Panc1 (cell line): ENCODE data around the gene POLR3F. TPM values are rescaled to one million over a fixed set of nuclear protein-coding genes. Genes with fewer than 3 reads are reported as not detected.

Experiments used
- ATAC-seq: fragments of 200-7000 bp; cut with Tn5 transposase; 2 replicates; pipeline ENCODE4 v1.9.1; 2020; ENCODE audit warnings: mild to moderate bottlenecking, moderate library complexity
- BruUV-seq: library from RNA; stranded (reverse); fragments of 400-500 nt; replicated peaks from 2 replicates; lab custom pipeline; 2021; lab: Mats Ljungman, UMichigan
- CTCF ChIA-PET: fragments of 300-600 bp; sonication (Branson Sonifier 250); formaldehyde crosslinking; loops from one replicate; lab custom pipeline; 2022; ENCODE audit warnings: antibody characterized with exemption; lab: Charles Lee
- POLR2A ChIA-PET: fragments of 300-600 bp; sonication (Branson Sonifier 250); formaldehyde crosslinking; loops from one replicate; lab custom pipeline; 2022; ENCODE audit warnings: antibody characterized with exemption; lab: Charles Lee
- DNase-seq: peaks from one replicate; pipeline ENCODE4 v3.0.0-alpha.2; 2010; ENCODE audit warnings: low read depth, low spot score
- H3K27ac ChIP-seq: 2 replicates; pipeline ENCODE4 v1.5.1; 2011; ENCODE audit warnings: mild to moderate bottlenecking, low read length, inconsistent platforms
- H3K27me3 ChIP-seq: fragments of 200-500 bp; sonication (Bioruptor generic); 2 replicates; pipeline ENCODE4 v1.6.0; 2014; ENCODE audit warnings: low read length, inconsistent platforms; ENCODE audit not compliant: control insufficient read depth, insufficient read depth
- H3K36me3 ChIP-seq: fragments of 200-500 bp; sonication (Bioruptor generic); 2 replicates; pipeline ENCODE4 v1.5.1; 2014; ENCODE audit warnings: inconsistent platforms, mild to moderate bottlenecking, low read length, moderate library complexity; ENCODE audit not compliant: control insufficient read depth, insufficient read depth
- H3K4me1 ChIP-seq: 2 replicates; pipeline ENCODE4 v1.5.1; 2011; ENCODE audit warnings: inconsistent platforms, mild to moderate bottlenecking, low read length, moderate library complexity; ENCODE audit not compliant: control insufficient read depth, insufficient read depth
- H3K4me3 ChIP-seq, 2 experiments: 2 replicates each; pipeline ENCODE4 v1.5.1; 2011 to 2012; ENCODE audit warnings: low read depth in 2 of 2, low read length in 2 of 2, mild to moderate bottlenecking in 2 of 2, inconsistent platforms in 1 of 2, moderate library complexity in 1 of 2
- H3K9me3 ChIP-seq: fragments of 200-500 bp; sonication (Bioruptor generic); 2 replicates; pipeline ENCODE4 v1.5.1; 2014; ENCODE audit warnings: low read depth, mild to moderate bottlenecking, inconsistent platforms, low read length, moderate library complexity; ENCODE audit not compliant: control insufficient read depth, insufficient read depth
- POLR2AphosphoS5 ChIP-seq: IDR thresholded peaks from 2 replicates; pipeline ENCODE4 v1.6.1; 2012; ENCODE audit warnings: mild to moderate bottlenecking, low read depth, low read length, moderate library complexity
- SIN3A ChIP-seq: IDR thresholded peaks from 2 replicates; pipeline ENCODE4 v1.6.1; 2012; ENCODE audit warnings: low read depth, mild to moderate bottlenecking, low read length, moderate library complexity, borderline replicate concordance; ENCODE audit not compliant: insufficient read depth
- TCF7L2 ChIP-seq: IDR thresholded peaks from 2 replicates; pipeline ENCODE4 v1.6.1; 2011; ENCODE audit warnings: mild to moderate bottlenecking, low read depth, low read length, inconsistent platforms
- in situ Hi-C: cut with HindIII; loops from 2 replicates; pipeline ENCODE4 v1.10.0; 2016; ENCODE audit warnings: low sequenced_read_pairs, low pct_unique_long_range_greater_than_20kb
- intact Hi-C: fragments of 100-400 bp; cut with micrococcal nuclease; formaldehyde crosslinking; loops from one replicate; pipeline ENCODE4 v1.10.0; 2022; ENCODE audit not compliant: unreplicated experiment
- total RNA-seq: library from RNA; stranded (reverse); gene quantifications from one replicate; pipeline ENCODE4 v1.2.1, GENCODE V29; 2021; ENCODE audit not compliant: unreplicated experiment
- TF ChIP-seq, protein P1 (sequence below), 2 experiments: IDR thresholded peaks; 2 replicates each; pipeline ENCODE4 v1.6.1; 2011 to 2012; ENCODE audit warnings: low read depth in 2 of 2, control low read depth in 1 of 2, low read length in 1 of 2, mild to moderate bottlenecking in 1 of 2, moderate library complexity in 1 of 2; ENCODE audit not compliant: insufficient read depth in 1 of 2
- TF ChIP-seq, protein P2 (sequence below): fragments of 450-650 bp; IDR thresholded peaks from 2 replicates; pipeline ENCODE4 v1.5.1; 2017; ENCODE audit warnings: mild to moderate bottlenecking

Gene POLR3F
- total RNA-seq, 1 experiment from 2014 or later = 11.1 TPM

DNA sequence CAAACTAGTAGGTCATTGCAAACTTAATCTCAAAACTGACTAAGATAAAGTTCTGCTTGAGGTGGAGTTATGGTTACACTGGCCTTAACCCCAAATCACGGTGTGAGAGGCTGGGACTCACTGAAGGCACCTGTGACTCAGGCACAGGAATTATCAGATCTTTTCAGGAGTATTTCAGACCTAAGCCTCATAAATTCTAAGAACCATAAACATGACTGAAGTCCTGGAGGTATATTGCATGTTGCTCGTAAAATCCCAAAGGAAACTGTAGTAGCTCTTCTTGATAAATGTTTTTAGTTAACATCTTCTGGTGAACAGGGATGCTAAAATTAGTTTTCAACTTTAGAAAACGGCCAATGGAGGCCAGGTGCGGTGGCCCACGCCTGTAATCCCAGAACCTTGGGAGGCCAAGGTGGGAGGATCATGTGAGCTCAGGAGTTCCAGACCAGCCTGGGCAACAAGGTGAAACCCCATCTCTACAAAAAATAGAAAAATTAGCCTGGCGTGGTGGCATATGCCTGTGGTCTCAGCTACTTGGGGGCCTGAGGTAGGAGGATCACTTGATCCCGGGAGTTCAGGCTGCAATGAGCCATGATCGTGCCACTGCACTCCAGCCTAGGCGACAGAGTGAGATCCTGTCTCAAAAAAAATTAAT is 36.9 kb upstream of the POLR3F start:
- TF ChIP-seq, protein P1, sequence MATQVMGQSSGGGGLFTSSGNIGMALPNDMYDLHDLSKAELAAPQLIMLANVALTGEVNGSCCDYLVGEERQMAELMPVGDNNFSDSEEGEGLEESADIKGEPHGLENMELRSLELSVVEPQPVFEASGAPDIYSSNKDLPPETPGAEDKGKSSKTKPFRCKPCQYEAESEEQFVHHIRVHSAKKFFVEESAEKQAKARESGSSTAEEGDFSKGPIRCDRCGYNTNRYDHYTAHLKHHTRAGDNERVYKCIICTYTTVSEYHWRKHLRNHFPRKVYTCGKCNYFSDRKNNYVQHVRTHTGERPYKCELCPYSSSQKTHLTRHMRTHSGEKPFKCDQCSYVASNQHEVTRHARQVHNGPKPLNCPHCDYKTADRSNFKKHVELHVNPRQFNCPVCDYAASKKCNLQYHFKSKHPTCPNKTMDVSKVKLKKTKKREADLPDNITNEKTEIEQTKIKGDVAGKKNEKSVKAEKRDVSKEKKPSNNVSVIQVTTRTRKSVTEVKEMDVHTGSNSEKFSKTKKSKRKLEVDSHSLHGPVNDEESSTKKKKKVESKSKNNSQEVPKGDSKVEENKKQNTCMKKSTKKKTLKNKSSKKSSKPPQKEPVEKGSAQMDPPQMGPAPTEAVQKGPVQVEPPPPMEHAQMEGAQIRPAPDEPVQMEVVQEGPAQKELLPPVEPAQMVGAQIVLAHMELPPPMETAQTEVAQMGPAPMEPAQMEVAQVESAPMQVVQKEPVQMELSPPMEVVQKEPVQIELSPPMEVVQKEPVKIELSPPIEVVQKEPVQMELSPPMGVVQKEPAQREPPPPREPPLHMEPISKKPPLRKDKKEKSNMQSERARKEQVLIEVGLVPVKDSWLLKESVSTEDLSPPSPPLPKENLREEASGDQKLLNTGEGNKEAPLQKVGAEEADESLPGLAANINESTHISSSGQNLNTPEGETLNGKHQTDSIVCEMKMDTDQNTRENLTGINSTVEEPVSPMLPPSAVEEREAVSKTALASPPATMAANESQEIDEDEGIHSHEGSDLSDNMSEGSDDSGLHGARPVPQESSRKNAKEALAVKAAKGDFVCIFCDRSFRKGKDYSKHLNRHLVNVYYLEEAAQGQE (IDR thresholded peaks at IDR 0.05; ENCODE audit: insufficient read depth in 1 of 2, low read depth in 2 of 2, low read length in 1 of 2) = no peak
- TF ChIP-seq SIN3A (no peak), TCF7L2 (no peak), POLR2AphosphoS5 (no peak)
- TF ChIP-seq, protein P2, sequence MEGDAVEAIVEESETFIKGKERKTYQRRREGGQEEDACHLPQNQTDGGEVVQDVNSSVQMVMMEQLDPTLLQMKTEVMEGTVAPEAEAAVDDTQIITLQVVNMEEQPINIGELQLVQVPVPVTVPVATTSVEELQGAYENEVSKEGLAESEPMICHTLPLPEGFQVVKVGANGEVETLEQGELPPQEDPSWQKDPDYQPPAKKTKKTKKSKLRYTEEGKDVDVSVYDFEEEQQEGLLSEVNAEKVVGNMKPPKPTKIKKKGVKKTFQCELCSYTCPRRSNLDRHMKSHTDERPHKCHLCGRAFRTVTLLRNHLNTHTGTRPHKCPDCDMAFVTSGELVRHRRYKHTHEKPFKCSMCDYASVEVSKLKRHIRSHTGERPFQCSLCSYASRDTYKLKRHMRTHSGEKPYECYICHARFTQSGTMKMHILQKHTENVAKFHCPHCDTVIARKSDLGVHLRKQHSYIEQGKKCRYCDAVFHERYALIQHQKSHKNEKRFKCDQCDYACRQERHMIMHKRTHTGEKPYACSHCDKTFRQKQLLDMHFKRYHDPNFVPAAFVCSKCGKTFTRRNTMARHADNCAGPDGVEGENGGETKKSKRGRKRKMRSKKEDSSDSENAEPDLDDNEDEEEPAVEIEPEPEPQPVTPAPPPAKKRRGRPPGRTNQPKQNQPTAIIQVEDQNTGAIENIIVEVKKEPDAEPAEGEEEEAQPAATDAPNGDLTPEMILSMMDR = no peak
- DNase-seq (no peak), ATAC-seq (no peak)
- no TSS peak for BruUV-seq
- Histone ChIP-seq H3K36me3 (no peaks in the 10 kb centered on the region), H3K4me3 (no peak overlapping the region), H3K9me3 (no peaks in the 10 kb centered on the region), H3K27me3 (no peaks in the 10 kb centered on the region), H3K27ac (no peak overlapping the region), H3K4me1 (peaks cover 15% of the 10 kb centered on the region; the same call in 1 of the 2 replicates)
- intact Hi-C loops = no loop called here
- POLR2A ChIA-PET = no interaction called here
- in situ Hi-C loops = no loop called here
- CTCF ChIA-PET = no interaction called here

DNA sequence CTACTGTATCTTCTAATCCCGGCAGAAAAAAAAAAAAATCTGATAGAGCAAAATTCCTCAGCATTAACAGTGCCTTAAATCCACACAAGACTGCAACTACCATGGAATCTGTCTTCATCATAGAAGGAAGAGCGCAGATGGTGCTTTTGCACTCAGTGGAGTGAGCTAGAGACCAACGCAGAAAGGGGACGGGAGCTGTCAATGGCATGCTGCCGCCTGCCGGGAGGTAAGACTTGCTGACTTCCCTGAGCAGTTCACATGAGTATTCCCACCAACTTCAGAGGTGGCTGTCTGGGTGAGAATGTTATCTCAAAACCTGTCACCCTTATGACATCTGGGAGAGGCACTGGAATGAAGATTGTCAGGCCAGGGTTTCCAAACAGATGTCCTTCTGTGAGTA is 36.0 kb upstream of the POLR3F start:
- no peak for ATAC-seq
- Histone ChIP-seq H3K4me1 (peaks cover 15% of the 10 kb centered on the region; the same call in 1 of the 2 replicates), H3K27me3 (no peaks in the 10 kb centered on the region), H3K4me3 (no peak overlapping the region), H3K36me3 (no peaks in the 10 kb centered on the region), H3K9me3 (no peaks in the 10 kb centered on the region), H3K27ac (no peak overlapping the region)
- TF ChIP-seq, protein P2 = no peak
- TF ChIP-seq, protein P1 (IDR thresholded peaks at IDR 0.05; ENCODE audit: insufficient read depth in 1 of 2, low read depth in 2 of 2, low read length in 1 of 2) = no peak
- TF ChIP-seq POLR2AphosphoS5 (no peak), TCF7L2 (no peak), SIN3A (no peak)
- BruUV-seq = no TSS peak
- intact Hi-C loops (no loop called here), in situ Hi-C loops (no loop called here)
- ChIA-PET CTCF (no interaction called here), POLR2A (no interaction called here)
- no peak for DNase-seq
